SK-MEL-5 (cell line): Measurements from ENCODE around the gene POLD2. TPM values are rescaled to one million over a fixed set of nuclear protein-coding genes. Genes with fewer than 3 reads are reported as not detected.
"Not testable (repeated sequence)": the region's sequence is repeated elsewhere in the genome, so short reads cannot be mapped to it uniquely, and the experiment has no call there.

ENCODE experiments used
- DNase-seq: peaks from one replicate; pipeline ENCODE4 v3.0.0-alpha.2; 2016; ENCODE audit warnings: low read depth, low spot score
- in situ Hi-C: cut with HindIII; loops from 2 replicates; pipeline ENCODE4 v1.10.0; 2016; ENCODE audit warnings: low sequenced_read_pairs, high pct_unique_total_duplicates, low pct_unique_long_range_greater_than_20kb
- polyA plus RNA-seq, 2 experiments: library from polyadenylated mRNA; depleted of rRNA; stranded (reverse); fragments of >200 nt; gene quantifications; 2 replicates each; pipeline ENCODE4 v1.2.3, GENCODE V29; 2015
- total RNA-seq: library from RNA; depleted of rRNA; stranded (reverse); fragments of >200 nt; shearing (Covaris generic); gene quantifications from 2 replicates; pipeline ENCODE4 v1.2.3, GENCODE V29; 2014; rRNA removed

The POLD2 gene
- total RNA-seq: 167 and 172 TPM in 2 replicates
- 195 and 204 TPM in 2 replicates for polyA plus RNA-seq (2015; cell fraction: cytosol; rRNA removed)
- 179 and 295 TPM in 2 replicates for polyA plus RNA-seq (2015; cell fraction: nucleus; rRNA removed)

- DNase-seq: peak; percentile 98
- in situ Hi-C loops: no loop called here
These were observed at the start of gene POLD2 for GRCh38 chr7:44123190-44124003. POLD2 (minus strand) TSS chr7:44123548; CDS start chr7:44122053, 1,495 bp downstream.

DNA sequence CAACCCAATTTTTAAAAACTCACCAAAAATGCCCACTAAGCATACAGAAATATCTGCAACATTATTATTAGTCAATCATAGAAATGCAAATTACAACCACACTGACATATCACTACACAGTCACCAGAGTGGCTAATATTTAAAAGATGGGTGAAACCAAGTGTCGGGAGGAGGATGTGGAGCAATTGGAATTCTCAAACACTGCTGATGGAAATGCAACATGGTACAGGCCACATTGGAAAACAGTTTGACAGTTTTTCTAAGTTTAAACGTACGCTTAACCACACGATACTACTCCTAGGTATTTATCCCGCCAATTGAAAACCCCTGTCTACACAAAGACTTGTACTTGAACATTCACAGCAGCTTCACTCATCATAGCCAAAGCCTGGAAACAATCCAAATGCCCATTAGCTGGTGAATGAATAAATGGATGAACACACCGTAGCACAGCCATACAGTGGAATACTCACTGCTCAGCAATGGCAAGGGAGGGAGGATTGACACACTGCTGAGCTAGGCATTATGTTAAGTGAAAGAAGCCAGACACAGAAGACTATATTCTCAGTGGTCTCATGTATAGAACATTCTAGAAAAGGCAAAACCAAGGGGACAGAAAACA is 49.6 kb upstream of the POLD2 start:
- in situ Hi-C loops: no loop called here
- no peak for DNase-seq

GRCh38 chr7:44172352-44172751 is 49.0 kb upstream of the POLD2 start:
- in situ Hi-C loops: no loop called here
- DNase-seq: no peak

DNA sequence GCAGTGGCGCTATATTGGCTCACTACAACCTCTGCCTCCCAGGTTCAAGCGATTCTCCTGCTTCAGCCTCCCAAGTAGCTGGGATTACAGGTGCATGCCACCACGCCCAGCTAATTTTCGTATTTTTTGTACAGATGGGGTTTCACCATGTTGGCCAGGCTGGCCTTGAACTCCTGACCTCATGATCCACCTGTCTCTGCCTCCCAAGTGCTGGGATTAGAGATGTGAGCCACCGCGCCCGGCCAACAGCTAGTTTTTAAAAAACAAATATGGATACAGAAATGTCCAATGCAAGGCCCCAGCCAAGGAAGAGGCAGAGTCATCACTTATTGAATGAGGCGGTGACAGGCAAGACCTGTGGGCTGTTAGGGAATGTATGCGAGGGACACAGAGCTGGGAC is 48.6 kb upstream of the POLD2 start:
- DNase-seq, in situ Hi-C loops: not testable (repeated sequence)

GRCh38 chr7:44167920-44168319 is 44.6 kb upstream of the POLD2 start:
- in situ Hi-C loops: no loop called here
- DNase-seq: no peak

DNA sequence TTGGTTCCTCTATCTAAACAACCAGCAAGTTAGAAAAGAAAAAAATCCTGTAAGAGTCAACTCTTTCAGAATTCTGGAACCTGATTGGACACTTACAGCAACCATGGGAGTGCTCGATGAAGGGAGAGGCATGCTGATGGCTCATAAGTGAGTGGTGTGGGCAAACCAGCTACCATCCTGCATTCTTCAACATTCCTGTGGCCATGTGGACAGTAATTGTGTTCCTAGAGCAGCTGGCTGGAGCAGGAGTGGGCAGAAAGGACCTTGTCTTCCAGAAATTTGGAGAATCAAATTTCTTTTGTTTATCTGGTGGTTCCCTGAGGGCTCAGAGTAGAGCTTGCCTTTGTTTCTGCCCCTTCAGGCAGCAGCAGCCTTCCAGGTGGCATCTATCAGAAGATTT is 40.2 kb upstream of the POLD2 start:
- in situ Hi-C loops: no loop called here
- DNase-seq: peak; percentile 65

GRCh38 chr7:44162785-44163395 is 39.5 kb upstream of the POLD2 start:
- in situ Hi-C loops: no loop called here
- no peak for DNase-seq

GRCh38 chr7:44162179-44162578 is 38.8 kb upstream of the POLD2 start:
- in situ Hi-C loops: no loop called here
- DNase-seq: no peak

DNA sequence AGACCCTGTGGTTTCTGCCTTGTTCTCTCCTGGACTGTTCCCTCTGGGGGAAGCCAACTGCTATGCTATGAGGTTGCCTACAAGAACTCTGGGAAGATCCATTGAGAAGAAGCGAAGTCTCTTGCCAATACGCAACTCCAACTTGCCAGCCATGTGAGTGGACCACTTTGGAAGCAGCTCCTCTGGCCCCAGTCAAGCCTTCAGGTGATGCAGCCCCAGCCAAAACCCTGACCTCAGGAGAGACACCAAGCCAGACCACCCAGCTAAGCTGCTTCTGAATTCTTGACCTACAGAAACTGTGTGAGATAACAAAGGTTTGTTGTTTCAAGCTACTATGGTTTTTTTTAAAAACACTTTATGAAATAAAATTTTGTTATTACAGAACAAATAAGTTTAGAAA is 38.0 kb upstream of the POLD2 start:
- no peak for DNase-seq
- in situ Hi-C loops: no loop called here

- in situ Hi-C loops: no loop called here
- no peak for DNase-seq
These were observed 36.7 kb upstream of the POLD2 start for GRCh38 chr7:44159824-44160630.

- in situ Hi-C loops: no loop called here
- DNase-seq: no peak
These were observed 35.7 kb upstream of the POLD2 start for GRCh38 chr7:44158873-44159631.

DNA sequence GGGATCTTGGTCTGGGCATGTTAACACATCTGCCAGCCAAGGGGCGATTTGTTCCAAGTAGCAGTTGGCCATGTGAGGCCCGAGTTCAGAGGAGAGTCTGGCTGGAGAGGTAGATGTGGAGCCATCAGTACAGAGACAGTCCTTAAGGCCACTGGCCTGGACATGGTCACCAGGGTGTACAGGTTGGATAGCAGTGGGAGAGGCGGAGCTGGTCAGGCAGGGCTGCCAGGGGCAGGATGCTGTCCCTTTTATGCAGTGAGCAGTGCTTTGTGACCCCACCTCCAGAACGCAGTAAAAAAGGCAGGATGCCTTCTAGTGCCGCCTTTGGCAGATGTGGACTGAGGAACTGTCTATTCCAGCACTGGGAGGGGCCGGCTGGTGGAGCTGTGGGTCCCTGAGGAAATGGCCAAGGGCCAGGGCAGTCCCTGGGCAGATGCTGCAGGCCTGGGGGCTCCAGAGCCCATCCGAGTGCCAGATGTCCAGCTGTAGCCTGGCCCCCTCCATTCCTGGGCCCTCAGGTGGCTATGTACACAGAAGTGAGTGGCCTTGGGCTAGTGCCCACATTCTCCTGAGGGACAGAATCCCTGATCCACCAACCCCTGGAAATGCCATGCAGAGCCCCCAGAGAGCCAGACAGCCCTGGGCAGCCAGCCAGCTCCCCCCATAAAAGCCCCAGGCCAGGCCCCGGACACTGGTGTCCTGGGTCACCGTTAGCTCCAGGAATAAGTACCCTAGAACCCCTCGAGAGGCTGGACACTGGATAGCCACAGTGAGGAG is 34.9 kb upstream of the POLD2 start:
- in situ Hi-C loops: no loop called here
- DNase-seq: no peak

- no peak for DNase-seq
- in situ Hi-C loops: no loop called here
These were observed 34.0 kb upstream of the POLD2 start for GRCh38 chr7:44157116-44158080.

DNA sequence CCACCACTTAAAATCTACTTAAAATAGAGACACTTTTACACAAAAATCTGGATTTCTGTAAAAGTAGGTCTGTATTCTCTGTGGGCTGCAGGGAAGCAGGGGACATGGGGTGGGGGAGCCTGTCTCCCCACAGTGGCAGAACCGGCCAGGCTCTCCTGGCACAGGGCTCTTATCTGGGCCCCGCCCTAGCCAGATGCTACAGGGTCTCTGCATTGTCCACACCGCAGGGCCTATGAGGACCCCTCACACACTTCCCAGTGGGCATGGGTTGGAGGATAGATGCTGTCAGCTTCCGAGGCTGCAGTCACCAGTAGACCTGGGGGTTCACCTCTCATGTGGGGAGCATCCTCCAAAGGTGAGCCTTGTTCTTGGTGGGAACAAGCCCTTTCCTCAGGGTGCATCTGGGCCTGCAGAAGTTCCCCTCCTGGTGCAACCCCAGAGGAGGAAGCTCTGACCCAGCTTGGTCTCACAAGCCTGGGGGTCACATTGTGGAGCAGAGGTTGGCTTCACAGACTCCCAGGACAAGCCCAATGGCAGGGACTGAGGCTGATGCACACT is 33.2 kb upstream of the POLD2 start:
- in situ Hi-C loops: no loop called here
- no peak for DNase-seq
